NCI-H446 (cell line): Measurements from ENCODE around the gene DDX49.

ENCODE experiments used
- DNase-seq, 2 experiments: peaks; one replicate each; lab custom pipeline; 2025; lab: John Stamatoyannopoulos, UW

Gene DDX49

GRCh38 chr19:18969931-18970659 is 50.6 kb downstream of the DDX49 start:
- DNase-seq = no peak

DNA sequence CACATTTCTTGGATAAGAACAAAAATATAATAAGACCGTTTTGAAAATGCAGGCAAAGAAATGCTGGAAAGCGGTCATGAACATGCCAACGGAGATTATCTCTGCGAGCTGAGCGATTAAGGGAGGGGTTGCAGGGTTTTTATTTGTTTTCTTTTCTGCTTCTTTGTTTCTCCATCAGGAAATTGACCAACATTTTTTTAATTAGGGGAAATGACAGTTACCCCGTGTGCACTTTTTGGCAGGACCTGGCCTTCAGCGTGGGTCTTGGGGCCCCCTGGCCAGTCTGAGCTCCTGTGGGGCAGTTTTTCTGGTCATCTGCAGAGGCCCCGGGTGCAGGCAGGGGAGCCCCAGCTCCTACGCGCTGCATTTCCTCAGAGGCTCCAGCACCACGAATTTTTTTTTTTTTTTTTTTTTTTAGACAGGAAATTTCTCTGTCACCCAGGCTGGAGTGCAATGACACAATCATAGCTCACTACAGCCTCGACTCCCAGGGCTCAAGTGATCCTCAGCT is 52.8 kb downstream of the DDX49 start:
- DNase-seq = no peak

DNA sequence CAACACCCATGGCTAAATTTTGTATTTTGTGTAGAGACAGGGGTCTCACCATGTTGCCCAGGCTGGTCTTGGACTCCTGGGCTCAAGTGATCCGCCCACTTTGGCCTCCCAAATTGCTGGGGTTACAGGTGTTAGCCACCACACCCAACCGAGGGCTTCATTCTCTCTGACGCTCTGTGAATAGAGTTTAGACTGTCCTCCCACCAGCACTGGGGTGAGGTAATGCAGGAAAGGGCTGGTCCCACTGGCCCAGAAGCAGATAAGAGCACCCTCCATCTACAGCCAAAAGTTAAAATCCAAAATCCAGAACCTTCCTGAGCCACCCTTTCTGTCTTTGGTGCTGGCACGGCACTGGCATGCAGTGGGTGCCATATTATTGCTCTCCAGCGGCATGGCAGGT is 53.3 kb downstream of the DDX49 start:
- no peak for DNase-seq

DNA sequence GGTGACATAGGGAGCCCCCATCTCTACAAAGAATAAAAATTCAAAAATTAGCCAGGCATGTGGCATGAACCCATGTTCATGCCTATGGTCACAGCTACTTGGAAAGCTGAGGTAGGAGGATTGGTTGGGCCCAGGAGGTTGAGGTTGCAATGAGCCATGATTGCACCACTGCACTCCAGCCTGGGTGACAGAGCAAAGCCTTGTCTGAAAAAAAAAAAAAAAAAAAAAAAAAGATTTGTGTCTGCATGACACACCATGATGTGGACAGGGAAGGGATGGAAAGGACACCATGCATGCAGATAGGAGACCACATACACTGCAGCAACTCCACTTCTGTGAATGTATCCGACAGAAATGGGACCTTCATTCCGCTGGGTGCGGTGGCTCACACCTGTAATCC is 55.5 kb downstream of the DDX49 start:
- DNase-seq = no peak

DNA sequence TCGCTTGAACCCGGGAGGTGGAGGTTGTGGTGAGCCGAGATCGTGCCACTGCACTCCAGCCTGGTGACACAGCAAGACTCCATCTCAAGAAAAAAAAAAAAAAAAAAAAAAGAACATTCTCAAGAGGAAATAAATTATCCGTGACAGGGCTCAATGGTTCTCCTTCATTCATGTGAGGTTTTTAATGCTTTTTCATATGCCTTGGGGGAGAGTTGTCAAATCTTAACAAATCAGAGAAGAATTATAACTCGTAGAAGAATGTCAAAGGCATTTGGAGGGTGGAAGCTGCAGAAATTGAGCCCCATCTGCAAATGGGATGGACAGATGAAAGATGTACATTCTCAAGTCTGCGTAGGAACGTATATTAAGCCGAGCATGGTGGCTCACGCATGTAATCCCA is 56.4 kb downstream of the DDX49 start:
- no peak for DNase-seq
